ENCODE data around the gene COL5A2.
A peak's percentile ranks its signal among the peaks of the same experiment; 100 is the strongest.

COL5A2 gene

DNA sequence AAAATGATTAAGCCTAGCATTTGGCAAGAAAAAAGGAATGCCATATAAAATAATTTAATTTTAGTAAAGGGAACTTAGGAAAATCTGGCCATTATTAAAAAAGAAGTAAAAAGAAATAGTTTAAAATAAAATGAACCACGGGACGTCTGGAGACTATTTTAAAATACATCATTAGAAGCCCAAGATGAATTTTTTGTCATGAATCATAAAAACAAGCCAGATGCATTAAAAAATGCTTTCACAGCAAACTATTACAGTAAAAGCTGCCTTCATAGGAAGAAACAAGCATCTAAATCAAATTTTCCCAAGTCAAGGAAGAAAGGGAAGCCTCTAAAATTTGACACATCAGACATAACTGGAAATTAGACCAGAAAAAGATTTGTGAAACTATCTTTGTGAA, 33.0 kb downstream of the COL5A2 start:
- DNase-seq, result no peak

DNA sequence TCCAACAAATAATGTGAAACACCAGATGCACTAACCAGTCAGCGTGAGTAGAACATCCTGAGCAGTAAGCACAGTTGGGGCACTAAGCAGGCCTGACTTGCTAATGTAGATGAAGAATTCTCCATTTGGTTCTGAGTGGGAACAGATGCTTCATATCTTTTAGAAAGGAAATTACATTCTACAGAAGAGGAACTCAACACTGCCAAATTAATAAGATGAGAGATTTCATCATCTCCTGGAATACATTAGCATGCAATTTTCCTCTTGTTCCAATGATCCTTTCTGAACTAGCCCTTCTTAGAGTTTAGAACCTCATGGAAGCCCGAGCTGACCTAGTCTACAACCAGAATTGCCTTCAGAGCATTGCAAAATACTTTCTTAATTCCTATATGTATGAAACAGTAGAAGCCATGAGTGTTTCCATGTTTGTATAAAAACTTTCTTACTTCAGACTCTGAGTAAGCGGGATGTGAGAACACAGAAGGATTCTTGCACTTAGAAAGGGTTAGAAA, 34.8 kb downstream of the COL5A2 start:
- DNase-seq, result peak; percentile 80

DNA sequence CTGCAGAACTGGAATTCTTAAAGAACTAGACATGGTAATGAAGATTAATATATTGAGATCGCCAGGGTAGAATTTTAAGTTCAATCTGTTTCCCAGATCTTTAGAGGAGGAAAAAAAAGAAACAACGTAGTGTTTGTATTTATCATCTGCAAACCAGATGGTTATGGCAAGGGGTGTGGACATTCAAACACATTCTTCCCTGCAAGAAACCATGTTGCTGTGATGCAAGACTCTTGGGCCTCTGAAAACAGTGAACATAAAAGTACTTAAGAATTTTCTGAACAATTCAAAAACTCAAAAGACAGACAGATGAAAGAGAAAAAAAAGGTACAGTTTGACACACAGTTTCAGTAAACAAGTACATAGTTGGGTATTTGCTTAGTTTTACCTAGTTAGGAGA, 35.6 kb downstream of the COL5A2 start:
- peak; percentile 91 for DNase-seq

DNA sequence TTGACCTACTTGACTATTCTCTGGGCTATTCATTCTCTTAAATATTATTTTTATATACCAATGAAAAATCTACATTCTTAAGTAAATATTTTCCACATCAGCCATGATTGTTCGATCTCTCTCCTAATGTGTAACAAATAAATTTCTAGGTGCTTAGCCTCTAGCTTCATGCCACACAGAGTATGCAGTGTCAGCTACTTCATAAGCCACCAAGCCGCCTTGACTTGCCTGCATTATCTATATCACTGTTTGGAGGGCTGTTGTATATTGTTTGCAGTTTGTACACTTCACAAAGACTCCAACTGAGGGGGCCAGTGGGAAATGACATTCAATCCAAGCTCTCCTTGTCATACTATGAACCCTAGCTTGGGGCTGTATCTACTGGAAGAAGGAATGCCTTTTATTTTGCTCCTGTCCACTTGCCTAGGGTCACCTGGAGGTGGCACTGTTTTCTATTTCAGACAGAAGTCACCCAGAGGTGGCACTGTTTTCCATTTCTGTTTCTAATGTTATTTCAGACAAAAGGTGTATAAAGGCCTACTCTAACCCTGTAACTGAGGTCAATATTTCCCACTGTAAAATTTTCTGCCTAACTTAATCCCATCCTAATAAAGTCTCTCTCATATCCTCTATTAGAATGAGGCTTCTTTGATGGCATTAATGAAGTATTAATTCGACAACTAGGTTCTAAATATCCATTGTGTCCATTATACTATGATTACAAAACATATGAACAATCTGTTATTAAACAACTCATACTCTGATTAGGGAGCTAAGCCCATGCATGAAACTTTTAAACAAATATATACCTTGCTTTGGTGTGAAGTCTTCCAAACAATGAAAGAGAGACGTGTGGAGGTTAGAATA, 36.4 kb downstream of the COL5A2 start:
- peak; percentile 69 for DNase-seq

DNA sequence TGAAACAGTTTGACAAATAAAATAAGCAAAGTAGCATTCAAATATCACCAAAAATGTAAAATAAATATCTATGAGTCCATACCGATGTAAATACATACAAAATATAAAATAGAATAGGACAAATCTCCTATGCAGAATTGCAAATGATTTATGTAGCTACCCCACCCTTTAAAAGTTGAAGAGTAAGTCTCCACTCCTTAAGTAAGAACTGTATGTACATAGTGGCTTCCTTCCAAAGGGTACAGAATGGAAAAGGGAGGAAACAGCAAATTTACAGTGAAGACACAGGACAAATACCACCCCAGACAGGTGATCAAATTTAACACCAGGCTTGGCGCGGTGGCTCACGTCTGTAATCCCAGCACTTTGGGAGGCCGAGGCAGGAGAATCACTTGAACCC, 40.8 kb downstream of the COL5A2 start:
- no peak for DNase-seq

DNA sequence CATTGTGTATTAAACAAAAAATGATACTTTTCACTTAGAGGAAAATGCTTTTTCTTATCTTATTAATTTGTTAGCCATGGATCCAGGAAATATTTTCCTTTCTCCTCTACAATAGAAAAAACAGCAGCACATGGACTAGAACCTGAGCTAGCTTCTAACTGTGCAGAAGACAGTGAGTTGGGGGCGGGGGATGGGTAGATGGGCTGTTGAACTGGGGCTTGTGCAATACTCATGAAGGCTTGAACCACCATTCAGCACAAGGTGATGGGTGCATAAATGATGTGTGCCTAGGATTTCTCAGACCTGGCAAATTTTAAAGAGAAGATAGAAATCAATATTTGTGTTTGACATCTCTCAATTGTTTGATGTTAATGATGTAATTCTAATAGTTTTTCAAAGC, 42.0 kb downstream of the COL5A2 start:
- DNase-seq, result no peak

DNA sequence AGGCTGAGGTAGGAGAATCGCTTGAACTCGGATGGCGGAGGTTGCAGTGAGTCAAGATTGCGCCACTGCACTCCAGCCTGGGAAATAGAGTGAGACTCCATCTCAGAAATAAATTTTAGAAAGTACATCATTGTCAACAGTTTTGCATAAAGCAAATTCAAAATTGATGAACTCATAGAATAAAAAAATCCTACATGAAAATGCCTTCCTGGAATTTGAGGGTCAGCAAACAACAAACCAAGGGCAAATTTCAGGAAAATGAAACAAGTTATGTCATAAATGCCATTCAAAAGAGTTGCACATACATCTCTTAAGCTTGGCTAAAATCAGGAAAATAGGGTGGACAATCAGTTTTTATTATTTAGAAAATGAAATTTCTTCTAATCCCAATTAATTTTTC, 45.1 kb downstream of the COL5A2 start:
- DNase-seq, result peak; percentile 33

DNA sequence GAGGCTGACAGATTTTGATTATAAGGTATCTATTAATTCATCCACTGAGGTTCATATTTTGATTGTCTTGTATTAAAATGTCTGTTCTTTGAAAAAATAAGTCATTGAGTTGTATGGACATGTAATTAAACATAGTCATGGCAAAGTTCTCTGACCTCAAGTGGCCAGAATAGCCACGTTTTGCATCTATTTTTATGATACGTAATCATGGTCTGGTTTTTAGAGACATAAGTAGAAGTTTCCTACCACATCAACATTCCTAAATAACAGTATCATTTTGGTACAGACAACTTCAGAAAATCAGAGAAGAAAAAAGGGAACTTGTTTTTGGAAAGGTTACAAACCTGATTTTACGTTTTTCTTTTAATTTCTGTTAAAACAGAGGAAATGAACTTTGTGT, 47.6 kb downstream of the COL5A2 start:
- DNase-seq, result no peak

DNA sequence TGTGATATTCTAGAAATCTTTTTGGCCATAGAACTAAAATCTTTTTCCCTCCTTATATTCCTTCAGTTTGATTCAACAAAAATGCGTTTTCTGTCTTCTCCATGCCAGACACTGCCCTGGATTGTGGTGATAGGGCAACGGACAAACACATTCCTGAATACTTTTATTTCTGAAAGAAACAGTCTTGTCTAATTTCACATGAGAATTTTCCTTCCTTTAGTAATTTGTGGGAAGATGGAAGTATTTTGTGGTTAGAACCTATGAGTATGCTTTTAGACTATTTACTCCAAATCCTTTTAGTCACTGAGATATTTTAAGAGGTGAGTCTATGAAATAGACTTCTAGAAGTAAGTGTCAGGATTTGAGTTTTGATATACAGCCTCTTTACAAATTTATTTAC, 49.6 kb downstream of the COL5A2 start:
- DNase-seq, result peak; percentile 96

DNA sequence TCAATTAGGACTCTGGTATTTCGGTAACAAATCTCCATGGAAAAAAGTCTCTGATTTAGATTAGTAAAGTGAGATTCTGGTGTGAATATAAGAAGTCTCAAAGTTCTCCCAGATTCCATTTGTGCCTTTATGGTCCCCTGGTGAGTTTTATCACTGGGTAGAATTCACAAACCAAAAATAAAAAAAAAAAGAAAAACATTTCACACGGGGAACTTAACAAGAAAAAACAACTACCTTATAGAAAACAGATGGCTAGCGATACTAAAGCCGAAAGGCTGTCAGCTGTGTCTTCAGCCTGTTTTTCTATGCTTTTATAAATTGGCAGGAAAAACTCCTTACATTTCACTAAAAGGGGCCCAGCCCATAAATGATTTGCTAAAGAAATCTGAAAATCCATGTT, 50.6 kb downstream of the COL5A2 start:
- DNase-seq, result no peak

DNA sequence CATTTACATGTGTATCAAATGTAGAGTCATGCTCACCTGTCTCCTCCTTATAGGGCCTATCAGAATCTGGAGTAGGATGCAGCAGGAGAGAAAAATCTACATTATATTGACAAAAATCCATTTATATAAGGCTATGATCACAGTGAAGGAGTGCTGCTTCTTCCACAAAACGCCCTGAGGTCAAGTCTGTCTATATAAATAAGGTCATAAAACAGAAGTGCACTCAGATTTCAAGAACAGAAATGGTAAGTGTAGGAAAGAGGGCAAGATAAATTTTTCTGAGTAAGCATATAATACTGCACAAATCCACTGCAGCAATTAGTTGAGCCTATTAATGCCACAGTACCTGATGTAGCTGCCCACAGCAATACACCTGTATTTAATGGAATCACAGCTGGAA, 51.8 kb downstream of the COL5A2 start:
- DNase-seq, result no peak

DNA sequence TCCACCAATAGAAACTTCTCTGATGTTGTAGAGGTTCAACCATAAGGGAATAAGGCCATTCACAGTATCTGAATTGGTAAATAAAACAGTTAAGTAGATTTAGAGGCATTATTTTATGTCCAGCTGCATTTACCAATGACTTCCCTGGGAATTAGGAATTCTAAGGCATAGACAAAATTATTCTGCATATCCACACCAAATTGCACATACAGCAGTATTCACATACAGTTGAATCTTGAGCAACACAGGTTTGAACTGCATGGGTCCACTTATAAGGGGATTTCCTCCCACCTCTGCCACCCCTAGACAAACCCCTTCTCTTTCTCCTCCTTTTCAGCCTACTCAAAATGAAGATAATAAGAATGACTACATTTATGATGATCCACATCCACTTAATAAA, 54.4 kb downstream of the COL5A2 start:
- no peak for DNase-seq

DNA sequence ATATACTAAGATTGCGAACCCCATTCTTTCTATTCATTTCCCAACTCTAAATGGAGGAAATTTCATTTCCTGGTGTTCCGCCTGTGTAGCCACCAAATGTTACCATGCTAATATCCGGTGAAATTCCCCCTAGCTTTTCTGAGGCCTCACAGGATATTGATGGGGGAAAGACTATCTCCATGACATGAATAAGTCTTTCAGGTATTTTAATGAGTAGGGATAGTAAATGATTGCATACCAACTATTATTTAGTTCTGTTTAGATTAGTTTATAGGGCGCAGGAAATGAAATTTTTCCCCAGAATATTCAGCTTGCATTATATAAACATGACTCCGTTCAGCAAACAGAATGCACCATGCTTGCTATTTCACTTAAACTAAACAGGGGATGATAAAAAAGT, 55.4 kb downstream of the COL5A2 start:
- DNase-seq, result peak; percentile 69

DNA sequence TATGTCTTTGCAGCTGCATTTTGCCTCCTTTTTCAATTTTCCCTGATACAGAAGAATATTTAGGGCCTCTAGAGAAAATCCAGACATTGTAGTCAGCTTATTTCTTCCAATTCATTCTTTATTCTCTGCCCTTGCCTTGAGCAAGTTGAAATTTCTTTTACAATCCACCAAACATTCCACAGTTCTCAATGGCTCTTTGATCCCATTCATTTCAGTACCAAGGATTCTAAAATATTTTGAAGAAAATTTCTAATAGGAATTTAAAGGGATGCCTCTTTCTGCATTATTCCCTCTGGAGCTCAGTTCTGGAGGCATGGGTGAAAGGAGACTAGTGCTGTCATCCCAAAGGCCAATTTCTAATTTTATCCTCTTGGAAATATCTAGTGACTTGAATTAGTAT, 61.2 kb downstream of the COL5A2 start:
- no peak for DNase-seq

DNA sequence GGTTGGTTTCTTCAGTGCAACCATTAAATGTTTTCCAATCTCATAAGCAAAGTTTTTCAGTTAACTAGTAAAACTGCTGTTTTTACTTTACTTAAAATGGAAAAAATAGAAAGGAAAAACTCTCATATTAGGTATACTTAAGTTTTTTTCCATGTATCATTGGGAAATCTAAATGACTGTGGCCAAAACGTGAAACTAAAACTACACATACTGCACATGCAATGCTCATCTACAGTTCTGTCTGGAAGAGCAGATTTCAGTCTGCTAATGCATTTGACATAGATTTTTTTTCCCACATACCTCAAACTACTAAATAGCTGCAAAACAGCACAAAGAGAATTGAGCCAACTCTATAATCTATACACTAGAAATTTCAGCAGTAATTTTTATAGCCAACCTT, 62.6 kb downstream of the COL5A2 start:
- DNase-seq, result no peak

DNA sequence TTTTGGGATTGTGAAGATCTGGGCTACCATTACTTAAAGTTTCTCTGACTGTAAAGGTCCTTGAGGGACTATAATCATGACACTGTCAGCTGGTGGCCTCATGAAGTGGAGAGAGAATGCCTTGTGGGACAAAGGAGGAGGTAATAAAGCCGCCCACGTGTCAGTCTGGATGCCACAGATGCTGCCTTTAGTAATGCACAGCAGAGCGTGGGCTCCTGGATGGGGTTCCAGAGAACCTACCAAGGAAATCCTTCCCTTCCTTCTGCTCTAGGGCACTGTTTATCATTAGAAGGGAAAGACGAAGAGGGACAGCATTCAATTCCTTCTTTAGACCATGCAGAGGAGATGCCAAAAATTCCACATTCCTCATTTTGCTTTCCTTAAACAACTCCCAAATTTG, 63.5 kb downstream of the COL5A2 start:
- no peak for DNase-seq

DNA sequence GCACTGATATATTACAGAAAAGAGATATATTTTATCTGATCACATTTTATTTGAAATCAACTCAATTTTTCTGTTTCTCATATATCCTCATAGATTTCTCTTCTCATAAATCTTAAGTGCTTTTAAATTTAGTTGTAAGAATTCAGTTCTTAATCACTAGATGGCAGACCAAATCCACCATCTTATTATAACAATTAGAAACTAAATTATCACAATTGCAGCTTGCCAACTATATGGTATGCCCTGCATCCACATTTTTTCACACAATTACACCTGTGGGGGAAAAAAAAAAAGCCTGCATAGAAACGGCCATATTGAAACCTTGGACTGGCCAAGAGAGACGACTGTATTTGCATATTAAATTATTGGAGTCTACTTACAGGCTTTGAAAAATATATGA, 64.4 kb downstream of the COL5A2 start:
- DNase-seq, result peak; percentile 57

DNA sequence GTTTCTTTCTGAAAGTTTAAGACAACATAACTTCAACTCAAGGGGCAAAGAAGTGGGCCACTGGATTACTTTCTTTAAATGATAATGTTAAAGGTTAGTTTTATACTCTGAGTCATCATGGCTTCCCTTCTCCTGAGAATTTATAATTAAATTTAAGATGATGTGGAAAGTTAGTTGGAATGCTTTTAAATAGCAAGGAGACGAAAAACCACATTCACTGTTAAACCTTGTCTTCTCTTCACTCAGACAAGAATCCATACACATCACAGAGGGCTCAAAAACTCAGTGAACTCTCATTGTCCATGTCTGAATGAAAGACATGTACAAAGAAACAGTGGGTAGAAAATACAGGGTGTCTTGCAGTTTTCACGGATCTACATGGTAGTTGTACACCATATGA, 65.6 kb downstream of the COL5A2 start:
- no peak for DNase-seq

DNA sequence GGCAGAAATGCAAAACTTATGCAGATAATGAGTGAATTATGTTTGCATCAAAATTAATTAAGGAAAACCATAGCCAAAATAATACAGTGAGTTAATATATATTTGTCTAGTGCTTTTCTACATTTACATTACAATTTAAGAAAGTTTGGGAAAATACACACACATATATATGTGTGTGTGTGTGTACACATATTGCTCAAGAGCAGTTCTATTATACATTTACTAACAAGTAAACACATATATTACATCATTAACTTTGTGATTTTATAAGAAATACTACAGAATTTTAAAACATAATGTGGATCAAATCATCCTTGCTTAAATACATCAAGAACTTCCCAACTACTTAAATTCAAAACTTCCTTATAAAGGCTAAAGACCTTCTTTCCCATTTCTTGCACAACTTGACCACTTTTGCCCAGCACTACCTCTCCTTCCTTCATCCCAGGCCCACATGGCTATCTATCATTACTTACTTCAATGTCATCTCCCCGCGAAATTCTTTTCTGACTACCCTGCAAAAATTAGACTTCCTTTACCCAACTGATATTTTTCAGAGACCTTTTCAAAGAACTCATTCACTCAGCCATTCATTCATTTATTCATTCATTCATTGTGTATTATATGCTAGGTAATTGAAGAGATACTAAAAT, 68.4 kb downstream of the COL5A2 start:
- DNase-seq, result no peak

DNA sequence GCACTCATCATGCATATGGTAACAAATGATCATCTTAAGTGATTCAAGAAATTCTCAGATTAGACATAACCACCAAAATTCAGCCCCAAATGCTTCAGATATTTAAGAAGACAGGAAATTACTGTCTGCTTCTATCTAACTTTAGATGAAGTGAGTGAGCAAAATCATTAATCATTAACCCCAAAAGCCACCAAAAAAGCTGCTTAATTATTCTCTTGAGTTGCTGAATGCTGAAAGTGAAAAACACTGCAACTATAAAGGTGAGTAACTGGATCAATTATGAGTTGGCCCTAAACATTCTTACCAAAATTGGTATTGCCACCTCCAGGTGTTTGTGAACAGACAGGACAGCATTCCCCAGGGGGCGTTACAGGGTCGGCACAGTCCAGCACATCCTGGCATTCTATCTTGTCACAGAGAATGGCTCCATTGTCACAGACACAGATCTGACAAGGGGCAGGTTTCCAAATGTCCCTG, 69.6 kb downstream of the COL5A2 start:
- no peak for DNase-seq

DNA sequence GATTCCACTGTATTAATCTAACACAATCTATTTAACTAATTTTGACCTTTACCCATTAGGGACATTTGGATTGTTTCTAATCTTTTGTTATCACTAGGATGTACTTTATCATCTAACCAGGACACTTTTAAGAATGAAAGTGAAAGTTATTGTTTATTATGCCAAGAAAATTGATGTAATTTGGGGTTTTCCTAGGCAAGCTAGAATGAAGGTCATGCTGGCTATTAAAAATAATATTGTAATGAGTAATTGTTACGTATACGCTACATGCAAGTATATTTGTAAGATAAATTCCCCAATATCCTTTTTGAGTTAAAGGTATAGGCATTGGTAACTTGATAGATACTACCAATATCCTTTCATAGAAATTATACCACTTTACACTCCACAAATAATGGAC, 74.6 kb downstream of the COL5A2 start:
- peak; percentile 62 for DNase-seq

DNA sequence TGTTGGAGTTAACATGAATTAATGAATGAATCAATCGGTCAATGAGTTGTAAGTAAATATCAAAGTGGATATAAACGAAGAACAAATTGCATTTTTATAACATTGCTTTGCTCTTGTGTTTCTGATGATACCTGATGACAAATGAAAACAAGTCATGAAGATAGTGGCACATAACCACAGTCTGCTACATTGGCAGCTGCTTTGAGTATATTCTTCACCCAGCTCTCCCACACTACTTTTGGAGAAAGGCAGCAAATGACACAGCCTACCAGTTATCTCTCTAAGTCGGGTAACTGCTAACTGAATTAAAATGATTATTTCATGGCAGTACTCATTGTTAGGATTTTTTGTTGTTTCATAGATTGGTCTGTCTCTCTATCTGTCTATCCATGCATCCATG, 76.8 kb downstream of the COL5A2 start:
- no peak for DNase-seq

DNA sequence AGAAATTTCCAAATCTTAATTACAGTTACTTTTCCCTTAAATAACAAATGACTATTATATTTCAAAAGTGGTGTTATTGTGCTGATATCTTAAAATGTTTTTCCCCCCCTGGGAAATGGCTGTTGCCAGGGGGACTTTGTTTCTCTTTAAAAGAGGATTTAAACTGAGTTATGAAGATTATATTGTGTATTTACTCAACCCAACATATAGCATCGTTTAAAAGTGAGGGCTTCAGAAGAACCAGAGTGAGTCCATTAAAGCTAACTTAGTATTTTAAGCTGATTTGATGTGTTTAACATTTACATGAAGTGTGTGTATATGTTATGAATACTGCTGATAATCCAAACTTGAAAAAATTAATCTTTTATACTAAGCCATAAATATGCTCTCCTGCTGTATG, 81.6 kb downstream of the COL5A2 start:
- DNase-seq, result no peak

DNA sequence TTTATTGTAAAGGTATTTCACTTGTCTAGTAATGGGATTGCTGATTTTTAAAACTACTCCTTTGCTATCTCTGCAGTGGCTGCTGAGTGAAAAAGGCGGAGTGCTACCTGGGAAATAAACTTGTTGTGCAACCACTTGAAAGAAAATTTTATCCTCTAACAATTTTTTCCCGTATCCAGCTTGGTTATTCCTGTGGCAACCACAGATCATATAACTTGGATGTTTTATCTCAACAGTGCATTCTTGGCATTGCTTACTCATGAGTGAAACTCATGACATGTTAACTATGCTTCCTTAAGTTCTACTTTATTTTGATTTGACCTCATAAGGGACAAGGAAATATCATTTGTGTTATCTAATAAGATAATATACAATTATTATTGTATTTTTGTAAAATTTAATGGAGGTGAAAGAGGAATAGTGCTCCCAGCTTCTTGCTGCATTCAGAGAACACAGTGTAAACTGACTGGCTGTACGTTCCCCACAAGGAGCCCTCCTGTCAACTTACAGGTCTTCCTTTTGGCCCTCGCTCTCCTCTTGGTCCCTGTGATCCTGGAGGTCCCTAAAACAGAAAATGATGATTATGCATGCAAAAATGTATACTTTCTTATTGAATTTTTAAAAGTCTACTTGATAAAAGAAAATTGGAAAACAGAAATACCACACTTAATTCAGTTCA, 82.7 kb downstream of the COL5A2 start:
- DNase-seq, result peak; percentile 93

All from HCEC 1CT (cell line).